Right cardiac atrium (tissue), 5 donors: Measurements from ENCODE around the gene TMEM74B. TPM values are rescaled to one million over a fixed set of nuclear protein-coding genes. Genes with fewer than 3 reads are reported as not detected.

Source experiments
- ATAC-seq, 2 donors: fragments of 200-7000 bp; cut with Tn5 transposase; one replicate each; pipeline versions ENCODE4 v1.8.0 to v1.9.1; 2020; ENCODE audit warnings: moderate library complexity in 2 of 2, mild to moderate bottlenecking in 1 of 2
- DNase-seq, 3 donors: peaks; one replicate each; pipeline ENCODE4 v3.0.0-alpha.2; 2020
- H3K27ac ChIP-seq: one replicate; pipeline ENCODE4 v1.5.1; 2013; ENCODE audit warnings: mild to moderate bottlenecking, low read length, control low read depth, moderate library complexity
- H3K27me3 ChIP-seq: one replicate; pipeline ENCODE4 v1.6.1; 2013; ENCODE audit not compliant: control insufficient read depth, insufficient read depth
- H3K4me1 ChIP-seq: one replicate; pipeline ENCODE4 v1.6.1; 2013; ENCODE audit warnings: low read length; ENCODE audit not compliant: control insufficient read depth, insufficient read depth
- H3K4me3 ChIP-seq: one replicate; pipeline ENCODE4 v1.5.1; 2013; ENCODE audit warnings: low read length, control low read depth
- H3K9me3 ChIP-seq: one replicate; pipeline ENCODE4 v1.6.1; 2013; ENCODE audit warnings: low read length; ENCODE audit not compliant: control insufficient read depth
- WGBS: extraction: QIAGEN DNeasy Blood & Tissue Kit; methylation state at CpG from one replicate; pipeline ENCODE4 v1.1.7; 2013; 5-methylcytosine and 5-hydroxymethylcytosine counted together
- intact Hi-C, 4 donors: fragments of 100-400 bp; cut with DNase I; formaldehyde crosslinking; loops; one replicate each; pipeline versions ENCODE4 v1.11.0 to v1.14.0; 2022 to 2023
- polyA plus RNA-seq: library from polyadenylated mRNA; stranded (reverse); fragments of 200-250 nt; gene quantifications from one replicate; pipeline ENCODE4 v1.2.3, GENCODE V29; 2013
- total RNA-seq, 4 donors: library from RNA; stranded (reverse); fragmentation: NEBNext Ultra II Directional; extraction: Animal tissue kit (Norgen Biotek cat#: 25700); gene quantifications; one replicate each; pipeline ENCODE4 v1.2.1, GENCODE V29; 2021
- donor health status: healthy with polysubstance abuse.
- donor health status: DM: no; HTN: yes; CAD: no.
- donor health status: DM: no; HTN: no; CAD: no.
- donor health status: DM: no; HTN: yes; CAD: no; lungs with severe emphysema.
- donor health status: DM: yes; HTN: yes; CAD: no.

TMEM74B gene
- total and polyA plus RNA-seq, 5 donors = 4.0 to 7.8 (median 4.8) TPM

DNA sequence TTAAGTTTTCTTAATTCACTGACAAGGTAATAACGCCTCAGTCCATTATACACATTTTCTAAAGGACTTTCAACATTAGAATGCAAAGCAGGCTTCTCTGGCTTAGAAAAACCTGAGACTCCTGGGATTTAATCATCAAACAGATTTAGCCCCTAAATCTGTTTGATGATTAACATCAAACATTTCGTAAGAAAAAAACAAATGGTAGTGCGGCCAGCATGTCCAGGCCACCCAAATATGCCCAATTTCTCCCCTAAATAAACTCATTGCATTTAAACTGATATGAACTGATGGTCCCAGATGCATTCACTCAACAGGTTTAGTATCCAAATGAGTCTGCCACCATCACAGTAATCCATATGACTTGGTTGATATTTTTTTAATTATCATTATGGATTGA is 6.2 kb downstream of the TMEM74B start:
- Histone ChIP-seq H3K4me3 (no peak overlapping the region), H3K27me3 (no peaks in the 10 kb centered on the region), H3K4me1 (no peaks in the 10 kb centered on the region), H3K27ac (no peak overlapping the region), H3K9me3 (no peaks in the 10 kb centered on the region)
- 92% methylated on average over 3 of the region's 3 CpGs for WGBS
- ATAC-seq (no peak), DNase-seq (no peak)
- intact Hi-C loops = no loop called here

DNA sequence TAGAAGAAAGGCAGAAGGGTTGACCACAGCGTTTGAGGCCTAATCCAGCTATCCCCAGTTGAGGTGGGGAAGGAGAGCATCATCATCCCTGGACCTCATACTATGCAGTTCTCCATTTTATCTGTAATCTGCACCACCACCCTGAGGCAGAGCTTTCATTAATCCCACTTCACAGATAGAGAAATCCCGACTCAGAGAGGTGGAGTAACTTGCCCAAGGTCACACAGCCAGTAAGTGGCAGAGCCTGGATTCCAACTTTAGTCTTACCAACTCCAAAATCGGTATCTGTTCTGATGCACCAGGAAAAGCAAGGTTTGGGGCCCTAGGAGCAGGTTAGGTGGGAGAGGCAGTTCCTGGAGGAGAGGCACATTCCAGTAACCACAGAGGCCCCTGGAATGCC is 6.7 kb downstream of the TMEM74B start:
- 70% methylated on average over 3 of the region's 3 CpGs for WGBS
- H3K4me1 ChIP-seq = no peaks in the 10 kb centered on the region
- ATAC-seq (no peak), DNase-seq (no peak)
- no peaks in the 10 kb centered on the region for H3K27me3 ChIP-seq
- no peak overlapping the region for H3K27ac ChIP-seq
- H3K9me3 ChIP-seq = no peaks in the 10 kb centered on the region
- H3K4me3 ChIP-seq = no peak overlapping the region
- intact Hi-C loops = no loop called here

DNA sequence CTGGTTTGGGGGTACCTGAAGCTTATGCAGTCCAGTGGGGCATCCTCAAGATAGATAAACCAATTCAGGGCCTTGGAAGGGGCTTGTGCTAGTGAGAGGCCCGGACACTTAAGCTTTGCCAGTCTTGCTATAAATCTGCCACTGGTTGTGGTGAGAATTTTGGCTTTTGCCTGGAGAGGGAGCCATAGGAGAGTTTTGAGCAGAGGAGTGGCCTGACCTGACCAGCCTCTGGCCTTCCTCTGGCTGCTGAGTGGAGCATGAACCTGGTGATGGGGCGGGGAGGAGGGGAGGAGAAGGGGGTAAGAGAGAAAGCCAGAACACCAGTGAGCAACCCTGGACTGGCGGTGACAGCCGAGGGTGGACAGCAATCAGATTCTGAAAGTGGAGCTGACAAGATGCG is 7.1 kb downstream of the TMEM74B start:
- DNase-seq (no peak), ATAC-seq (peak in 1 of 2 donors; percentile 16)
- Histone ChIP-seq H3K4me1 (no peaks in the 10 kb centered on the region), H3K27me3 (no peaks in the 10 kb centered on the region), H3K27ac (no peak overlapping the region), H3K4me3 (no peak overlapping the region), H3K9me3 (no peaks in the 10 kb centered on the region)
- intact Hi-C loops = no loop called here
- 71% methylated on average over 5 of the region's 5 CpGs for WGBS

DNA sequence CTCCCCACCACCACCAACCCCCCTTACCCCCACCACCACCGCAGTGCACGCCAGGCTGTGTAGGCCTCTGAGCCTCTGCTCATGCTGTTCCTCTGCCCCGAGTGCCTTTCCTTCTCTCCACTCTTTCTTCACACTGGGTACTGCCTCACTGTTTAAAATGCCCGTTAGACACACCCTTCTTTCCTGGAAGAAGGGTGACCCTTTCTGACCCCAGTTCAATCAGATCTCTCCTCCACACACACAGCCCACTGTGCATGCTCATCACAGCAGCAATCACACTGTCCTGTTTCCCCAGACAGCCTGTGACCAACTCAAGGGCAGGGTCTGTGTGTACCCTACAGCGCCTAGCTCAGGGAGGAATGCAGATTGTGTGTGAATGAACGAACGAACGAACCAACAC is 10.0 kb downstream of the TMEM74B start:
- no peak overlapping the region for H3K4me3 ChIP-seq
- H3K4me1 ChIP-seq = no peaks in the 10 kb centered on the region
- no peaks in the 10 kb centered on the region for H3K9me3 ChIP-seq
- H3K27ac ChIP-seq = no peak overlapping the region
- intact Hi-C loops = no loop called here
- ATAC-seq (no peak), DNase-seq (no peak)
- H3K27me3 ChIP-seq = no peaks in the 10 kb centered on the region
- 89% methylated on average over 8 of the region's 8 CpGs for WGBS

DNA sequence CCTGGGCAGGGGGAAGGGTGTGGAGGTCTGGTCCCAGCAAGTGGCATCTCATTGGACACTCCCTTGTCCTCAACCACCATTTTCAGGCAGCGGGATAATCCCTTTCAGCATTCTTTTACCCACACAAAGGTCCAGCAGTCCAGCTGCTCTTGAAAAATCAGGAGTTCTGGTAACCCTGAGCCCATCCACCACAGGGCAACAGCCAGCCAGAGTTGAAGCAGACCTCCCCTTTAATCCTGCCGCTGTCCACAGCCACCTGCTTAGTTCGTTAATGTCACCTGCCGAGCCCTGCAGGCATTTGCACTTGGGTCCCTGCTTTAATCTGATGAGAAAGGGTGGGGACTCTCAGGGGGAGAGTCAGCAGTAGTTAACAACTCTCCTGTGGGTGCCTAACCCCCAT is 11.1 kb downstream of the TMEM74B start:
- intact Hi-C loops = no loop called here
- H3K27me3 ChIP-seq = no peaks in the 10 kb centered on the region
- ATAC-seq (no peak), DNase-seq (no peak)
- H3K4me1 ChIP-seq = no peaks in the 10 kb centered on the region
- WGBS = 71% methylated on average over 4 of the region's 4 CpGs
- no peaks in the 10 kb centered on the region for H3K9me3 ChIP-seq
- H3K4me3 ChIP-seq = no peak overlapping the region
- no peak overlapping the region for H3K27ac ChIP-seq

DNA sequence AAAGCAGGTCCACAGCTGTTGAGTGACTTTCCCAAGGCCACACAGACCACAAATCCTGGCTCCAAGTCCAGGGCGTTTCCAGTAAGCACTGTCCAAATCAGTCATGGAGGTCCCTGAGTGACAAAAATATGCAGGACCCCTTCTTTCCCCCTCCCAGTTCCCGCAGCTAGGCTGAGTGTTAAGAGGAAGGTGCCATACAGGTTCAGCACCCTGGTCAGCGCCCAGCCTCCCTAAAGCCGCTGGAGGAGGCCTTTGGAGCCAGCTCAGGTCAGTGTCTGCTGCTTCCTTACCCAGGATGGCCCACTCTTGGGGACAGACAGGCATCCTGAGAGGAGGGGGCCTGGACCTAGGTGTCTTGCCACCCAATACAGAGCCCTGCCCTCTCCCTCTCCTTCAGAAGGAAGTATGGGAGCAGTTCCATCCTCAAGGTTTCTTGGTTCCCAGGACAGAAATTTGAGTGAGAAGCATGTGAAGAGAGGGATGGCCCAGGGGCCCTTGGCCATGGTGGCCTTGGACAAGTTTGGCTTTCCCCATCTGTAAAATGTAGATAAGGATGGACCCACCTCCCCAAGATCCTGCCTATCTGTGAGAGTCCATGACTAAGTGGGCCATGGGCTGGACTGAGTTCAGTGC is 13.2 kb downstream of the TMEM74B start:
- peak in 2 of 3 donors; percentile 23 to 64 for DNase-seq
- WGBS = 57% methylated on average over 4 of the region's 4 CpGs
- no peaks in the 10 kb centered on the region for H3K4me1 ChIP-seq

DNA sequence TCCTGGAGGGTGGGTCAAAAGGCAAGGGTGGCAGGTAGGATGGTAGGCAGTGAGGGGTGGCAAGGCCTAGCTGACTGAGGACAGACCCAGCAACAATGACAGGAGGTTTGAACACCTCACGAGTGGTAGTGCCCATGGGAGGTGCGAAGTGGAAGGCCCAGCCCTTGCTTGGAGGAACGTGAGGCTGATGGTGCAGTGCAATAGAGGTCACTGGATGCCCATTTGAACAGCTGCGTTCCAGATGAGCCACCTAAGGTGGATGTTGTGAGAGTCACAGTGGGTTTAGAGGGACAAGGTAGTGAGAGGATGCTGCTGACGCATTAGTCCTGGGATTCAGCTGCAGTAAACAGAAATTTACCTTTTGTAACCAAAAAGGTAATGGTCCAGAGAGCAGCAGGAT is 15.6 kb downstream of the TMEM74B start:
- no peak overlapping the region for H3K4me3 ChIP-seq
- H3K27ac ChIP-seq = no peak overlapping the region
- DNase-seq (no peak), ATAC-seq (no peak)
- no peaks in the 10 kb centered on the region for H3K9me3 ChIP-seq
- no peaks in the 10 kb centered on the region for H3K4me1 ChIP-seq
- intact Hi-C loops = no loop called here
- H3K27me3 ChIP-seq = no peaks in the 10 kb centered on the region
- 95% methylated on average over 5 of the region's 5 CpGs for WGBS

More for the DNA sequence above, 13.2 kb downstream of the TMEM74B start:
- Histone ChIP-seq H3K27ac (no peak overlapping the region), H3K9me3 (no peaks in the 10 kb centered on the region), H3K4me3 (no peak overlapping the region), H3K27me3 (no peaks in the 10 kb centered on the region)
- intact Hi-C loops = no loop called here
- ATAC-seq = peak in 1 of 2 donors; percentile 33

DNA sequence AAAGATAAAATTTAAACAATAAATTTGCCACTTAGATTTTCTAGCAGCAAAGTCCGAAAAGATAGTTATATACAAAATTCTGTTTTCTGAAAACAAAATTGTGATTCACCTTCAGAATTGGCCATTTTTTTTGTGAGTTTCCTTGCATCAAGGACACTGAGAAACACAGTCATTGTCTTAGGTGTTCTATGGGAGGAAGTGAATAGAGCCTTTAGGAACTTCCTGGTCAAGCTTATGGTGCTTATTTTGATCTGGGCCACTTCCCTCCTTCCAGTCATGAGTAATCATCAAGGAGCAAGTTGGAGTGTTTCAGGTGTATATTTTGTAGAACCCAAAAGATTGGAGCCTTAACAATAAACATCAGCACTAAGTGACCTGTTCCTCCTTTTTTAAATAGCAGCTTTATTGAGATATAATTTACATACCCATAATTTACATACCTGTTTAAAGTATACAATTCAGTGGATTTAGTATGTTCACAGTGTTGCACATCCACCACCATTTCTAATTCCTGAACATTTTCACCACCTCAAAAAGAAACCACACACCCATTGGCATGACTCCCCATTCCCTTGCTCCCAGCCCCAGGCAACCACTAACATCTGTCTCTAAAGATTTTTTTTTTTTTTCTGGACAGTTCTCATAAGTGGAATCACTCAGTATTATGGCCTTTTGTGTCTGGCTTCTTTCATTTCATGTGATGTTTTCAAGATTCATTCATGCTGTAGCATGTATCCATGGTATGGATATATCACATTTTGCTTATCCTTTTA is 17.6 kb downstream of the TMEM74B start:
- DNase-seq (no peak), ATAC-seq (no peak)
- intact Hi-C loops = no loop called here
- WGBS = 84% methylated on average over 1 of the region's 1 CpG
- Histone ChIP-seq H3K27ac (no peak overlapping the region), H3K27me3 (no peaks in the 10 kb centered on the region), H3K9me3 (no peaks in the 10 kb centered on the region), H3K4me1 (peaks cover 2% of the 10 kb centered on the region), H3K4me3 (no peak overlapping the region)

DNA sequence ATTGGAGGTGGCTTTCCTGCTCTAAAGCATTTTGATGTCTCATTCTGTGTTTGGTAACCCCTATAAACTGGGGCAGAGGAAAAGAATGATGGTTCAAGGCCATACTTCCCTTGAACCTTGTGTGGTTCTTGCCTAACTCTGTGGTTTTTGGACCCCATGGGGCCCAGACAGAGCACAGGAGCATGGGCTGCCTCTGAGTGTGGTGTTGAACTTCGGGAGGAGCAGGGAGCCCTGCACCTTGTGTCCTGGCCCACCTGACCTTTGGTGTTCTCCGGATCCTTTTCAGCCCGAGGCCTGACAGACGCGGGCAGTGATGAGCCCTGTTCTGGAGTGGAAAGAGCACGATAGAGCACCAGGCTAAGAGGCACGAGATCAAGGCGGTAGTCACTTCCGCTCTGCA is 18.8 kb downstream of the TMEM74B start:
- Histone ChIP-seq H3K4me1 (peaks cover 2% of the 10 kb centered on the region), H3K9me3 (no peaks in the 10 kb centered on the region), H3K27ac (no peak overlapping the region), H3K27me3 (no peaks in the 10 kb centered on the region), H3K4me3 (no peak overlapping the region)
- ATAC-seq (no peak), DNase-seq (no peak)
- intact Hi-C loops = no loop called here
- WGBS = 93% methylated on average over 9 of the region's 9 CpGs

DNA sequence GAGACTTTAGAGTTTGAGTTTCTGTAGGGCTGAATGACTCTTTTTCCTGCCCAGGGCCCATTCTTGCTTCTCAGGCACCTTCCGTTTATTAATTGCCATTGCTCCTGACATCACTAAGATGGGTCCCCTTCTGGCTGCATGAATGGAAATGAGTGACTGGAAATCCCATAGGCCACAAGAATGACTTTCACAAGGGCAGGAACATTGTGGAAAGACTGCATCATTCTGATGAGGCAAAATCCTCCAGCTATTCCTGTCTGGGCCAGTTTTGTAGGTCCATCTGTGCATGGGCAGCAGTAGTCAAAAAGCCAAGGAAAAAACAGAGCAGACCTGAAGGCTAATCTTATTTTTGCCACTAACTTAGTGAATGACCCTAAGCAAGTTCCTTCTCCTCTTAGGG is 19.3 kb downstream of the TMEM74B start:
- Histone ChIP-seq H3K27me3 (no peaks in the 10 kb centered on the region), H3K27ac (no peak overlapping the region), H3K4me1 (peaks cover 2% of the 10 kb centered on the region), H3K4me3 (no peak overlapping the region), H3K9me3 (no peaks in the 10 kb centered on the region)
- intact Hi-C loops = no loop called here
- 86% methylated on average over 1 of the region's 1 CpG for WGBS
- ATAC-seq (no peak), DNase-seq (no peak)

DNA sequence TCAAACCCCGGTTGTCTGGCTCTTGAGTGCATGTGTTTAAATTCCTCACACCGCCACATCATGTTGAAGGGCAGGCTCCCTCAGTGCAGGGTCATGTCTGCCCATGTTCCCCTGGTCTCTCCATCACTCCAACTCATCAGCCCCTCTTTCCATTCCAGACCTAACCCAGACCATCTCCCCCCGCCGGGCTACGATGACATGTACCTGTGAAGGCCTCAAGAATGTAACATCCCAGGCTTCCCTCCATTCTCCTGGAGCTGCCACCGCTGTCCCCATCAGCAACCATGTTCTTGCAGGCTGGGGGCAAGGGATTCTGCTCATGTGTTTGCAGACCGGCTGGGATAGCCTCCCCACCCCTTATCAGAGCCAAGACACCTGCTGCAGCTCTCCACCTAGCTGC is 19.9 kb downstream of the TMEM74B start:
- no peak overlapping the region for H3K4me3 ChIP-seq
- intact Hi-C loops = no loop called here
- ATAC-seq (no peak), DNase-seq (no peak)
- H3K4me1 ChIP-seq = peaks cover 2% of the 10 kb centered on the region
- H3K27me3 ChIP-seq = no peaks in the 10 kb centered on the region
- H3K9me3 ChIP-seq = no peaks in the 10 kb centered on the region
- no peak overlapping the region for H3K27ac ChIP-seq
- 92% methylated on average over 7 of the region's 7 CpGs for WGBS
